Peyer's patch (tissue), 4 donors: ENCODE results near the gene CA5A.
"Not testable (repeated sequence)": the region's sequence is repeated elsewhere in the genome, so short reads cannot be mapped to it uniquely, and the experiment has no call there.

Experiments
- CTCF ChIP-seq, 6 experiments: fragments of 450-650 bp in 4 of 6; fragments of 200-600 bp in 2 of 6; sonication (generic) in 1 of 6; IDR thresholded peaks; one replicate each; pipeline ENCODE4 v1.5.1; 2017 to 2019; ENCODE audit warnings: antibody characterized with exemption in 6 of 6, mild to moderate bottlenecking in 3 of 6, moderate library complexity in 1 of 6
- POLR2A ChIP-seq, 2 donors: fragments of 450-650 bp; IDR thresholded peaks; one replicate each; pipeline ENCODE4 v1.5.1; 2017; ENCODE audit warnings: antibody characterized with exemption in 2 of 2, mild to moderate bottlenecking in 2 of 2, moderate library complexity in 2 of 2

GRCh38 chr16:87985493-87985892 lies 49.2 kb upstream of the CA5A start:
- not testable (repeated sequence) for TF ChIP-seq CTCF, POLR2A (IDR thresholded peaks at IDR 0.05)
